Measurements from ENCODE around the gene OR6S1. TPM values are rescaled to one million over a fixed set of nuclear protein-coding genes. Genes with fewer than 3 reads are reported as not detected.

OR6S1 gene
- not detected in 2 replicates for total RNA-seq (2014; rRNA removed; shearing (Covaris generic))

GRCh38 chr14:20641591-20641990 is at the start of gene OR6S1:
Gene OR6S1 (minus strand): TSS chr14:20641691. CDS start chr14:20641691, 0 bp downstream.
- no peak for DNase-seq (ENCODE audit: low spot score)

GRCh38 chr14:20690848-20691640 is 49.6 kb upstream of the OR6S1 start:
- peak; percentile 72 for DNase-seq (ENCODE audit: low spot score)

- no peak for DNase-seq (ENCODE audit: low spot score)
These were observed 46.8 kb upstream of the OR6S1 start, which contains the start of gene ANG for GRCh38 chr14:20688167-20688839. Gene ANG (plus strand): TSS chr14:20688764. CDS start chr14:20693565, 4,801 bp downstream.

GRCh38 chr14:20687362-20688166 is 46.1 kb upstream of the OR6S1 start:
- DNase-seq (ENCODE audit: low spot score) = no peak

GRCh38 chr14:20686386-20687143 is 45.1 kb upstream of the OR6S1 start:
- DNase-seq (ENCODE audit: low spot score) = no peak

GRCh38 chr14:20684662-20685456 is 43.4 kb upstream of the OR6S1 start:
- DNase-seq (ENCODE audit: low spot score) = peak; percentile 35

- DNase-seq (ENCODE audit: low spot score) = peak; percentile 89
These were observed 42.6 kb upstream of the OR6S1 start, which contains the start of gene RNASE4 for GRCh38 chr14:20683891-20684661. Gene RNASE4 (plus strand): TSS chr14:20684560. CDS start chr14:20699372, 14,812 bp downstream.

- DNase-seq (ENCODE audit: low spot score) = peak; percentile 92
These were observed 41.8 kb upstream of the OR6S1 start for GRCh38 chr14:20683125-20683890.

- DNase-seq (ENCODE audit: low spot score) = peak; percentile 91
These were observed 41.1 kb upstream of the OR6S1 start for GRCh38 chr14:20682435-20683124.

- no peak for DNase-seq (ENCODE audit: low spot score)
These were observed 40.6 kb upstream of the OR6S1 start for GRCh38 chr14:20682127-20682434.

GRCh38 chr14:20681348-20682126 is 40.0 kb upstream of the OR6S1 start:
- peak; percentile 84 for DNase-seq (ENCODE audit: low spot score)

- no peak for DNase-seq (ENCODE audit: low spot score)
These were observed 39.4 kb upstream of the OR6S1 start for GRCh38 chr14:20680843-20681347.

- DNase-seq (ENCODE audit: low spot score) = no peak
These were observed 38.9 kb upstream of the OR6S1 start for GRCh38 chr14:20680363-20680762.

- DNase-seq (ENCODE audit: low spot score) = no peak
These were observed 38.4 kb upstream of the OR6S1 start for GRCh38 chr14:20679907-20680306.

- no peak for DNase-seq (ENCODE audit: low spot score)
These were observed 34.6 kb upstream of the OR6S1 start for GRCh38 chr14:20676072-20676471.

GRCh38 chr14:20675669-20676068 is 34.2 kb upstream of the OR6S1 start:
- DNase-seq (ENCODE audit: low spot score) = no peak

GRCh38 chr14:20671597-20672283 is 30.2 kb upstream of the OR6S1 start:
- peak; percentile 67 for DNase-seq (ENCODE audit: low spot score)

Measured in H4 (cell line).